Astrocyte (in vitro differentiated cells and primary cell): ENCODE data around the gene CENPX. TPM values are rescaled to one million over a fixed set of nuclear protein-coding genes. Genes with fewer than 3 reads are reported as not detected.

Experiments
- DNase-seq: peaks from one replicate; pipeline ENCODE4 v3.0.0-alpha.2; 2010; ENCODE audit warnings: low read depth
- FAIRE-seq: peaks from 2 replicates; lab custom pipeline; 2011; peaks lifted over from hg19 to GRCh38; lab: Jason Lieb, UNC
- H2AFZ ChIP-seq: 2 replicates; pipeline ENCODE4 v1.6.0; 2012; ENCODE audit warnings: low read depth, low read length, inconsistent platforms
- H3K27ac ChIP-seq: 2 replicates; pipeline ENCODE4 v1.5.1; 2011; ENCODE audit warnings: low read depth, low read length, inconsistent platforms
- H3K27me3 ChIP-seq: 2 replicates; pipeline ENCODE4 v1.6.0; 2011; ENCODE audit warnings: low read length, inconsistent platforms; ENCODE audit not compliant: insufficient read depth
- H3K36me3 ChIP-seq: 2 replicates; pipeline ENCODE4 v1.5.1; 2011; ENCODE audit warnings: low read length, inconsistent platforms; ENCODE audit not compliant: insufficient read depth
- H3K4me1 ChIP-seq: 2 replicates; pipeline ENCODE4 v1.5.1; 2011; ENCODE audit warnings: low read length, inconsistent platforms; ENCODE audit not compliant: insufficient read depth
- H3K4me2 ChIP-seq: 2 replicates; pipeline ENCODE4 v1.6.0; 2012; ENCODE audit warnings: low read length, inconsistent platforms
- H3K4me3 ChIP-seq: 2 replicates; pipeline ENCODE4 v1.5.1; 2011; ENCODE audit warnings: low read depth, mild to moderate bottlenecking, low read length, inconsistent platforms; ENCODE audit not compliant: insufficient read depth
- H3K79me2 ChIP-seq: 2 replicates; pipeline ENCODE4 v1.6.0; 2012; ENCODE audit warnings: mild to moderate bottlenecking, low read length, inconsistent platforms; ENCODE audit not compliant: insufficient read depth
- H3K9ac ChIP-seq: 2 replicates; pipeline ENCODE4 v1.6.0; 2012; ENCODE audit warnings: mild to moderate bottlenecking, low read length, inconsistent platforms
- H3K9me3 ChIP-seq: 2 replicates; pipeline ENCODE4 v1.5.1; 2012; ENCODE audit warnings: low read depth, mild to moderate bottlenecking, low read length, inconsistent platforms; ENCODE audit not compliant: insufficient read depth
- H4K20me1 ChIP-seq: 2 replicates; pipeline ENCODE4 v1.6.0; 2012; ENCODE audit warnings: low read length, inconsistent platforms; ENCODE audit not compliant: insufficient read depth
- H3K27ac Mint-ChIP-seq: one replicate; pipeline ENCODE4 v1.8.0; 2021; ENCODE audit warnings: mild to moderate bottlenecking, mixed read lengths; ENCODE audit not compliant: unreplicated experiment
- H3K27me3 Mint-ChIP-seq: one replicate; pipeline ENCODE4 v1.8.0; 2021; ENCODE audit warnings: low read depth, mixed read lengths; ENCODE audit not compliant: unreplicated experiment
- H3K36me3 Mint-ChIP-seq: one replicate; pipeline ENCODE4 v1.8.0; 2021; ENCODE audit warnings: low read depth, mixed read lengths; ENCODE audit not compliant: unreplicated experiment
- H3K4me1 Mint-ChIP-seq: one replicate; pipeline ENCODE4 v1.8.0; 2021; ENCODE audit warnings: low read depth, mixed read lengths; ENCODE audit not compliant: unreplicated experiment
- H3K4me3 Mint-ChIP-seq: one replicate; pipeline ENCODE4 v1.8.0; 2021; ENCODE audit warnings: mild to moderate bottlenecking, moderate library complexity, mixed read lengths; ENCODE audit not compliant: unreplicated experiment
- H3K9me3 Mint-ChIP-seq: one replicate; pipeline ENCODE4 v1.8.0; 2021; ENCODE audit warnings: mild to moderate bottlenecking, mixed read lengths; ENCODE audit not compliant: unreplicated experiment
- CTCF ChIP-seq: IDR thresholded peaks from 2 replicates; pipeline ENCODE4 v1.5.1; 2011; ENCODE audit warnings: low read depth, mild to moderate bottlenecking, inconsistent platforms, low read length, moderate library complexity; ENCODE audit not compliant: insufficient read depth
- EZH2 ChIP-seq: IDR thresholded peaks from 2 replicates; pipeline ENCODE4 v1.6.1; 2012; ENCODE audit warnings: mild to moderate bottlenecking, low read length, inconsistent platforms; ENCODE audit not compliant: insufficient read depth
- total RNA-seq: library from RNA; stranded (reverse); gene quantifications from 2 replicates; pipeline ENCODE4 v1.2.1, GENCODE V29; 2021

The CENPX gene
- total RNA-seq, 1 donor from 2014 or later, result 26.7 TPM

GRCh38 chr17:82058230-82058854 lies 35.7 kb upstream of the CENPX start:
- H3K4me3 Mint-ChIP-seq, result no peak overlapping the region
- Histone ChIP-seq H2AFZ (no peak overlapping the region), H3K4me3 (no peak overlapping the region), H3K79me2 (peaks cover 19% of the 10 kb centered on the region), H3K9me3 (no peaks in the 10 kb centered on the region), H3K4me1 (no peaks in the 10 kb centered on the region), H4K20me1 (peaks cover 48% of the 10 kb centered on the region), H3K9ac (no peak overlapping the region), H3K4me2 (no peak overlapping the region), H3K27ac (no peak overlapping the region), H3K27me3 (no peaks in the 10 kb centered on the region), H3K36me3 (peaks cover 5% of the 10 kb centered on the region)
- peaks cover 3% of the 10 kb centered on the region for H3K36me3 Mint-ChIP-seq
- no peak for DNase-seq
- no peak overlapping the region for H3K27ac Mint-ChIP-seq
- no peaks in the 10 kb centered on the region for H3K4me1 Mint-ChIP-seq
- H3K9me3 Mint-ChIP-seq, result no peaks in the 10 kb centered on the region
- H3K27me3 Mint-ChIP-seq, result no peaks in the 10 kb centered on the region
- FAIRE-seq, result no peak
- TF ChIP-seq CTCF (no peak), EZH2 (no peak)

GRCh38 chr17:82056729-82057621 lies 34.3 kb upstream of the CENPX start:
- no peak overlapping the region for H3K4me2 ChIP-seq
- no peak overlapping the region for H2AFZ ChIP-seq
- H3K4me3 Mint-ChIP-seq, result no peak overlapping the region
- FAIRE-seq, result no peak
- H3K27me3 Mint-ChIP-seq, result no peaks in the 10 kb centered on the region
- H3K4me3 ChIP-seq, result no peak overlapping the region
- H3K36me3 ChIP-seq, result peaks cover 5% of the 10 kb centered on the region
- no peak overlapping the region for H3K27ac ChIP-seq
- peaks cover 54% of the 10 kb centered on the region for H4K20me1 ChIP-seq
- no peaks in the 10 kb centered on the region for H3K4me1 Mint-ChIP-seq
- no peak overlapping the region for H3K27ac Mint-ChIP-seq
- H3K27me3 ChIP-seq, result no peaks in the 10 kb centered on the region
- H3K36me3 Mint-ChIP-seq, result peaks cover 3% of the 10 kb centered on the region
- peaks cover 31% of the 10 kb centered on the region for H3K79me2 ChIP-seq
- H3K9me3 Mint-ChIP-seq, result no peaks in the 10 kb centered on the region
- no peaks in the 10 kb centered on the region for H3K9me3 ChIP-seq
- TF ChIP-seq CTCF (no peak), EZH2 (no peak)
- DNase-seq, result no peak
- H3K9ac ChIP-seq, result no peak overlapping the region
- peaks cover 9% of the 10 kb centered on the region for H3K4me1 ChIP-seq
